ENCODE measurements around the gene NUDT6. TPM values are rescaled to one million over a fixed set of nuclear protein-coding genes. Genes with fewer than 3 reads are reported as not detected.
A peak's percentile ranks its signal among the peaks of the same experiment; 100 is the strongest.

The NUDT6 gene
- total RNA-seq, 1 experiment from 2014 or later, result 6.1 TPM

- TF ChIP-seq EZH2 (IDR thresholded peaks at IDR 0.05; ENCODE audit: borderline replicate concordance, low read depth, low read length, poor library complexity, severe bottlenecking) (no peak), CTCF (conservative IDR thresholded peaks at IDR 0.05; ENCODE audit: low read depth, low read length) (no peak)
- H3K36me3 ChIP-seq (ENCODE audit: insufficient read depth, low read length, poor library complexity, severe bottlenecking), result no peaks in the 10 kb centered on the region
- H3K4me1 ChIP-seq (ENCODE audit: insufficient read depth, low read length, poor library complexity, severe bottlenecking), result peaks cover 28% of the 10 kb centered on the region
- CTCF ChIA-PET, result no interaction called here
- no TSS peak for BruUV-seq (replicated peaks)
- no peak overlapping the region for H3K27ac ChIP-seq (ENCODE audit: low read depth, low read length, poor library complexity, severe bottlenecking)
- POLR2A ChIA-PET (ENCODE audit: low non-redundant PET), result no interaction called here
- H3K9me3 ChIP-seq (ENCODE audit: low read depth, low read length, poor library complexity, severe bottlenecking), result no peaks in the 10 kb centered on the region
- H3K27me3 ChIP-seq (replicated peaks; ENCODE audit: insufficient read depth, low read depth, low read length, poor library complexity), result no peaks in the 10 kb centered on the region
- intact Hi-C loops (cut with micrococcal nuclease; ENCODE audit: unreplicated experiment), result no loop called here
- peak; percentile 76 for DNase-seq (ENCODE audit: low spot score)
- H3K4me3 ChIP-seq (ENCODE audit: low read depth, low read length, poor library complexity, severe bottlenecking), result no peak overlapping the region
Observed at GRCh38 chr4:122842984-122843531, 79.3 kb downstream of the NUDT6 start.

Other genes starting within 250 kb of the NUDT6 start
- gene BBS12, start 189.9 kb downstream of the NUDT6 start, total RNA-seq (2021), result 1.9 and 2.6 TPM in 2 replicates
- 13.0 and 15.8 TPM in 2 replicates for gene FGF2, start 95.8 kb downstream of the NUDT6 start, total RNA-seq (2021)

Measured in A673 (cell line).